Adrenal gland (tissue), 5 donors: ENCODE results near the gene CPPED1.

Source experiments
- POLR2A ChIP-seq, 2 donors: fragments of 450-650 bp; IDR thresholded peaks; one replicate each; pipeline ENCODE4 v1.6.1; 2017; ENCODE audit warnings: antibody characterized with exemption in 2 of 2, mild to moderate bottlenecking in 2 of 2, moderate library complexity in 1 of 2
- TF ChIP-seq, protein P1 (sequence below), 6 experiments: fragments of 450-650 bp in 4 of 6; fragments of 200-600 bp in 2 of 6; sonication (generic) in 1 of 6; IDR thresholded peaks; 1 replicate in 5 of 6; 2 replicates in 1 of 6; pipeline versions ENCODE4 v1.5.1 to v1.8.0; 2016 to 2021; ENCODE audit warnings: antibody characterized with exemption in 6 of 6, mild to moderate bottlenecking in 2 of 6, moderate library complexity in 1 of 6
- donor health status: DM: no; HTN: no; CAD: no.

DNA sequence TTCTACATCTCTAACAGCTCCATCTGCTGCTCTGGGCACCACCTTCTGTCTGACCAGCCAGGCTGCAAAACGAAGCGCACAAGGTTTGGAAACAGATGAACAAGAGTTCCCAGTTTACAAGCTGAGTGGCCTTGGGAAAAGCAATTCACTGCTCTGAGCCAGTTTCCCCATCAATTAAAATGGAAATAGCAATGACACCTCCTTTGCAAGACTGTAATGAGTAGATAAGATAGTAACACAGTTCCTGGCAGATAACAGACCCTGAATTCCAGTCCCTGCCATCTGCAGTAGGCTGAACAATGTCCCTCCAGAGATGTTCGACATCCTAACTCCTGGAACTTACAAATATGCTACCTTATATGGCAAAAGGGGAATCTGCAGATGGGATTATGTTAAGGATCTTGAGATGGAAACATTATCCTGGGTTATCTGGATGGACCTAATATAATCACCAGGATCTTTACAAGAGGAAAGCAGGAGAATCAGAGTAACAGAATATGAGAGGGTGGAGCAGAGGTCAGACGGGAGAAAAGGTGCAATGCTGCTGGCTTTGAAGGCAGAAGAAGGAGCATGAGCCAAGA is 27.9 kb downstream of the CPPED1 start:
- TF ChIP-seq, protein P1, sequence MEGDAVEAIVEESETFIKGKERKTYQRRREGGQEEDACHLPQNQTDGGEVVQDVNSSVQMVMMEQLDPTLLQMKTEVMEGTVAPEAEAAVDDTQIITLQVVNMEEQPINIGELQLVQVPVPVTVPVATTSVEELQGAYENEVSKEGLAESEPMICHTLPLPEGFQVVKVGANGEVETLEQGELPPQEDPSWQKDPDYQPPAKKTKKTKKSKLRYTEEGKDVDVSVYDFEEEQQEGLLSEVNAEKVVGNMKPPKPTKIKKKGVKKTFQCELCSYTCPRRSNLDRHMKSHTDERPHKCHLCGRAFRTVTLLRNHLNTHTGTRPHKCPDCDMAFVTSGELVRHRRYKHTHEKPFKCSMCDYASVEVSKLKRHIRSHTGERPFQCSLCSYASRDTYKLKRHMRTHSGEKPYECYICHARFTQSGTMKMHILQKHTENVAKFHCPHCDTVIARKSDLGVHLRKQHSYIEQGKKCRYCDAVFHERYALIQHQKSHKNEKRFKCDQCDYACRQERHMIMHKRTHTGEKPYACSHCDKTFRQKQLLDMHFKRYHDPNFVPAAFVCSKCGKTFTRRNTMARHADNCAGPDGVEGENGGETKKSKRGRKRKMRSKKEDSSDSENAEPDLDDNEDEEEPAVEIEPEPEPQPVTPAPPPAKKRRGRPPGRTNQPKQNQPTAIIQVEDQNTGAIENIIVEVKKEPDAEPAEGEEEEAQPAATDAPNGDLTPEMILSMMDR (IDR thresholded peaks at IDR 0.05): no peak
- no peak for TF ChIP-seq POLR2A (IDR thresholded peaks at IDR 0.05)
